ENCODE results near the gene RNF151. TPM values are rescaled to one million over a fixed set of nuclear protein-coding genes. Genes with fewer than 3 reads are reported as not detected.

The RNF151 gene
- total and polyA plus RNA-seq, 2 donors from 2014 or later, result not detected

DNA sequence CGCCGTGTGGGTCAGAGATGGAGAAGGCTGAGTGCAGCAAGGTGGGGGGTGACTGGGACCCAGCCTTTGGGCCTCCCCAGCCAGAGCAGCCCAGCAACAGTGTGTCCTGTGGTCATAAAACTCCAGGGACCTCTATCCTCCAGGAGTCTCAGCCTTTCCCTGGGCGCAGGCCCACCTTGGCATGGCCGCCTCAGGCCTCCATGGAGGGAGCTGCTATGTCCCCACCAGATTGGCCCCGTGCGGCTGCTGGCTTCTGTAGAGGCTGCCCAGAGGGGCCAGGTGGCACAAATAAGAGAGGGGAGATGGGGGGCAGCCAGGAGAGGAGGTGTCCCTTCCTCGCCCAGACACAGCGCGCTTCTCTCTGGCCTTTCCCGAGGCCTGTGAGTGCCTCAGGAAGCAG lies 20.5 kb downstream of the RNF151 start:
- H3K36me3 ChIP-seq (ENCODE audit: control insufficient read depth in 2 of 3, insufficient read depth in 3 of 3, low read length in 3 of 3), result peaks cover 0 to 12% (median 8%) of the 10 kb centered on the region in 3 donors
- no peaks in the 10 kb centered on the region for H3K9me3 ChIP-seq (ENCODE audit: control insufficient read depth in 2 of 3, insufficient read depth in 1 of 3, low read length in 3 of 3)
- no peak overlapping the region for H3K27ac ChIP-seq (ENCODE audit: low read depth in 2 of 2, low read length in 2 of 2)
- H3K4me1 ChIP-seq (ENCODE audit: control insufficient read depth in 2 of 3, insufficient read depth in 2 of 3, low read depth in 1 of 3, low read length in 3 of 3), result peaks cover 0 to 29% (median 8%) of the 10 kb centered on the region in 3 donors
- TF ChIP-seq, protein P1, sequence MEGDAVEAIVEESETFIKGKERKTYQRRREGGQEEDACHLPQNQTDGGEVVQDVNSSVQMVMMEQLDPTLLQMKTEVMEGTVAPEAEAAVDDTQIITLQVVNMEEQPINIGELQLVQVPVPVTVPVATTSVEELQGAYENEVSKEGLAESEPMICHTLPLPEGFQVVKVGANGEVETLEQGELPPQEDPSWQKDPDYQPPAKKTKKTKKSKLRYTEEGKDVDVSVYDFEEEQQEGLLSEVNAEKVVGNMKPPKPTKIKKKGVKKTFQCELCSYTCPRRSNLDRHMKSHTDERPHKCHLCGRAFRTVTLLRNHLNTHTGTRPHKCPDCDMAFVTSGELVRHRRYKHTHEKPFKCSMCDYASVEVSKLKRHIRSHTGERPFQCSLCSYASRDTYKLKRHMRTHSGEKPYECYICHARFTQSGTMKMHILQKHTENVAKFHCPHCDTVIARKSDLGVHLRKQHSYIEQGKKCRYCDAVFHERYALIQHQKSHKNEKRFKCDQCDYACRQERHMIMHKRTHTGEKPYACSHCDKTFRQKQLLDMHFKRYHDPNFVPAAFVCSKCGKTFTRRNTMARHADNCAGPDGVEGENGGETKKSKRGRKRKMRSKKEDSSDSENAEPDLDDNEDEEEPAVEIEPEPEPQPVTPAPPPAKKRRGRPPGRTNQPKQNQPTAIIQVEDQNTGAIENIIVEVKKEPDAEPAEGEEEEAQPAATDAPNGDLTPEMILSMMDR (IDR thresholded peaks at IDR 0.05; ENCODE audit: borderline replicate concordance, extremely low read depth, insufficient read depth), result no peak
- DNase-seq (no peak), FAIRE-seq (no peak)
- H3K27me3 ChIP-seq (ENCODE audit: control insufficient read depth, insufficient read depth, low read length), result peaks cover 28% of the 10 kb centered on the region
- H3K4me3 ChIP-seq (ENCODE audit: low read length in 3 of 3), result no peak overlapping the region
- intact Hi-C loops (cut with DNase I), result no loop called here
- H3K9ac ChIP-seq (ENCODE audit: low read length in 3 of 3), result no peak overlapping the region

DNA sequence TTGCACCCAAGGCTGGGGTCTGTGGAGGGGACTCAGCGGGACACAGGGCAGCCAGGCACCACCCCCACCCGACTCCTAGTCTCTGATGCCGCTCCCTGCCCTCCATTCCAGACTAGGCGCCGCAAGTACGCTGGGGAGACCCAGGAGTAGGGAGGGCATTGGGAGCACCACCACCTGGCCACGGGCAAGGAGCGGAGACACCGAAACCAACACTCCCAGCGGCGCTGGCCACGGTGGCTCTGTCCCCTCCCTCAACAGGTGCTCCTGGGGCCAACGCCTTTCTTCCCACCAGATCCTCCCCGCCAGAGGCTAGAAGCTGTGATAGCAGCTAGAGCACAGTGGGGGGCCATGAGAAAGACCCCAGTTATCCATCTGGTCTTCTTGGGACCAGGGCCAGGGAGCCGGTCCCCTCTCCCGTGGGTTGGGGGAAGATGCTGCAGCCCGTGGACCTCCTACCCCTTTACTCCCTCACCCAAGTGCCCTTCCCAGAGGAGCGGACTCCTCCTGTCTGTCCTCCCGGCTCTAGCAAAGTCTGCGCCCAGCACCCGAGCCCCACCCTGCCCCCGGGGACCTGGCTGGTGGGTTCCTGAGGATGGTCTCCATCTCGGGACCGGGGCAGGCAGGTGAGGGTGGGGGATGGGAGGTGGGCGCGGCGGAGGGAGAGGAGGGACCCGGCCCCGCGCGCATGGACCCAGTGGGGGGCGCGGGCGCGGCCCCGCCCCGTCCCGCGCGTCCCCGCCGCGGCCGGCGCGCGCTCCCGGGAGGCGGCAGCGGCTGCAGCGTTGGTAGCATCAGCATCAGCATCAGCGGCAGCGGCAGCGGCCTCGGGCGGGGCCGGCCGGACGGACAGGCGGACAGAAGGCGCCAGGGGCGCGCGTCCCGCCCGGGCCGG lies 22.8 kb downstream of the RNF151 start, which contains the start of gene SYNGR3:
TSS of gene SYNGR3 (plus strand) at position 762 of the 892 bp plus-strand sequence. CDS start 133 bp downstream, outside the sequence.
- Histone ChIP-seq H3K4me1 (ENCODE audit: control insufficient read depth in 2 of 3, insufficient read depth in 2 of 3, low read depth in 1 of 3, low read length in 3 of 3) (peaks cover 0 to 22% (median 8%) of the 10 kb centered on the region in 3 donors), H3K9ac (ENCODE audit: low read length in 3 of 3) (peak within 1 kb of the TSS in 2 of 3 donors; percentile 46), H3K27me3 (ENCODE audit: control insufficient read depth, insufficient read depth, low read length) (peaks cover 19% of the 10 kb centered on the region), H3K4me3 (ENCODE audit: low read length in 3 of 3) (peak within 1 kb of the TSS in 1 of 3 donors; percentile 39), H3K27ac (ENCODE audit: low read depth in 2 of 2, low read length in 2 of 2) (peak within 1 kb of the TSS in 1 of 2 donors; percentile 26), H3K9me3 (ENCODE audit: control insufficient read depth in 2 of 3, insufficient read depth in 1 of 3, low read length in 3 of 3) (no peaks in the 10 kb centered on the region), H3K36me3 (ENCODE audit: control insufficient read depth in 2 of 3, insufficient read depth in 3 of 3, low read length in 3 of 3) (peaks cover 0 to 12% (median 8%) of the 10 kb centered on the region in 3 donors)
- TF ChIP-seq, protein P1 (IDR thresholded peaks at IDR 0.05; ENCODE audit: borderline replicate concordance, extremely low read depth, insufficient read depth), result no peak
- intact Hi-C loops (cut with DNase I), result no loop called here
- FAIRE-seq (no peak), DNase-seq (peak in 2 of 5 donors; percentile 4 to 78)

DNA sequence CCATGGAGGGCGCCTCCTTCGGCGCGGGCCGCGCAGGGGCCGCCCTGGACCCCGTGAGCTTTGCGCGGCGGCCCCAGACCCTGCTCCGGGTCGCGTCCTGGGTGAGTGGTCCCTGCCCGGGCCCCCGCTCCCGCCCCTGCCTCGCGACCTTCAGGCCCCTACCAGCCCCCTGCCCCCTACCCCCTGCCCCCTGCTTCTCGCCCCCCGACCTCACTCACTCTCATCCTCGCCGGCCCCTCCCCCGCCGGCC lies 23.4 kb downstream of the RNF151 start:
- DNase-seq (no peak), FAIRE-seq (no peak)
- H3K27ac ChIP-seq (ENCODE audit: low read depth in 2 of 2, low read length in 2 of 2), result no peak overlapping the region
- H3K4me1 ChIP-seq (ENCODE audit: control insufficient read depth in 2 of 3, insufficient read depth in 2 of 3, low read depth in 1 of 3, low read length in 3 of 3), result peaks cover 0 to 19% (median 4%) of the 10 kb centered on the region in 3 donors
- H3K4me3 ChIP-seq (ENCODE audit: low read length in 3 of 3), result no peak overlapping the region
- TF ChIP-seq, protein P1 (IDR thresholded peaks at IDR 0.05; ENCODE audit: borderline replicate concordance, extremely low read depth, insufficient read depth), result no peak
- peaks cover 0 to 12% (median 8%) of the 10 kb centered on the region in 3 donors for H3K36me3 ChIP-seq (ENCODE audit: control insufficient read depth in 2 of 3, insufficient read depth in 3 of 3, low read length in 3 of 3)
- intact Hi-C loops (cut with DNase I), result no loop called here
- H3K9ac ChIP-seq (ENCODE audit: low read length in 3 of 3), result no peak overlapping the region
- H3K9me3 ChIP-seq (ENCODE audit: control insufficient read depth in 2 of 3, insufficient read depth in 1 of 3, low read length in 3 of 3), result no peaks in the 10 kb centered on the region
- H3K27me3 ChIP-seq (ENCODE audit: control insufficient read depth, insufficient read depth, low read length), result peaks cover 19% of the 10 kb centered on the region
